ENCODE results near the gene IGFBP6. TPM values are rescaled to one million over a fixed set of nuclear protein-coding genes. Genes with fewer than 3 reads are reported as not detected.

IGFBP6 gene
- polyA plus RNA-seq, 2 of the 4 experiments (the other 2 are of a cell fraction) = 49.1 to 128 TPM

DNA sequence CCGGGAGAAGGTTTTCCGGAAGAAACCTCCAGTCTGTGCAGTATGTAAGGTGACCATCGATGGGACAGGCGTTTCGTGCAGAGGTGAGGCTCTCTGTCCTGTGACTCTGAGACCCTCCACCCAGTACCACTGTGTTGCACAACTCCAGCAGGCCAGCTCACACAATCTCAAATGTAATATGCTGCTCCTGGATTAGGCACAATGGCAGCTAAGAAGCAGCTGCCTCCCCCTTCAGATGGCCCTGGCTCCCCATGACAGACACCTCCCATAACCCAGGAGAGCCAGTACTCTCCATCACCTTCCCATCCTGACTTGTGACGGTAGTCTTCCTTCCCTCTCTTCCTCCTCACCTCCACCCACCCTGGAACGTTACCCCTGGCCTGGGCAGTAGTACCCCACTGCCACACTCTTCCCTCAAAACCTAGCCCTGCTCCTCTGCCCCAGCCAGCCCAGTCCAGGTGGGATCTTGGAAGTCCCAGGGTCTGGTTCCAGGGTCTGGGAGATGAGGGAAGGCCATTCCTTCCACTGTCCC is 45.5 kb upstream of the IGFBP6 start:
- Histone ChIP-seq H3K4me1 (peaks cover 71% of the 10 kb centered on the region), H3K4me2 (peak overlapping the region; percentile 93), H3K4me3 (peak overlapping the region; percentile 57; the same call in 2 of the 3 replicates), H3K9me3 (no peaks in the 10 kb centered on the region), H3K27ac (peak overlapping the region; percentile 99)
- WGBS (ENCODE audit: missing lambda C conversion rate) = 74% methylated on average over 7 of the region's 7 CpGs
- ATAC-seq = no peak
- ChIA-PET POLR2A (interaction anchor here (0.6 to 1.2 kb wide), 4 partner anchors 9 to 69 kb away, joined by 3 to 4 read pairs (median 4); no protein-coding TSS in a partner anchor), CTCF (interaction anchor here (1.2 to 45.5 kb wide), 8 partner anchors 10 to 146 kb away, joined by 3 to 1424 read pairs (median 7); partner anchors contain the start of genes IGFBP6, SOAT2 and SPRYD3)
- no peak for TF ChIP-seq KDM1A (IDR thresholded peaks at IDR 0.05; ENCODE audit: low read depth)
- no peak for TF ChIP-seq CHD2 (IDR thresholded peaks at IDR 0.05; ENCODE audit: low read length, partially characterized antibody)
- TF ChIP-seq FOSL2 (IDR thresholded peaks at IDR 0.05) = no peak
- no peak for TF ChIP-seq FOSL2 (CRISPR knock-in tag; IDR thresholded peaks at IDR 0.05)
- TF ChIP-seq ESRRA (IDR thresholded peaks at IDR 0.05; ENCODE audit: borderline replicate concordance, low read length) = no peak
- no peak for TF ChIP-seq MAFK (IDR thresholded peaks at IDR 0.05; ENCODE audit: partially characterized antibody)
- no peak for TF ChIP-seq PHF8 (IDR thresholded peaks at IDR 0.05; ENCODE audit: borderline replicate concordance, low read depth)
- TF ChIP-seq SREBF2 (IDR thresholded peaks at IDR 0.05) = no peak
- no peak for TF ChIP-seq RFX5 (IDR thresholded peaks at IDR 0.05)
- TF ChIP-seq JUNB (IDR thresholded peaks at IDR 0.05) = no peak
- TF ChIP-seq, protein P1, sequence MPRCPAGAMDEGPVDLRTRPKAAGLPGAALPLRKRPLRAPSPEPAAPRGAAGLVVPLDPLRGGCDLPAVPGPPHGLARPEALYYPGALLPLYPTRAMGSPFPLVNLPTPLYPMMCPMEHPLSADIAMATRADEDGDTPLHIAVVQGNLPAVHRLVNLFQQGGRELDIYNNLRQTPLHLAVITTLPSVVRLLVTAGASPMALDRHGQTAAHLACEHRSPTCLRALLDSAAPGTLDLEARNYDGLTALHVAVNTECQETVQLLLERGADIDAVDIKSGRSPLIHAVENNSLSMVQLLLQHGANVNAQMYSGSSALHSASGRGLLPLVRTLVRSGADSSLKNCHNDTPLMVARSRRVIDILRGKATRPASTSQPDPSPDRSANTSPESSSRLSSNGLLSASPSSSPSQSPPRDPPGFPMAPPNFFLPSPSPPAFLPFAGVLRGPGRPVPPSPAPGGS (IDR thresholded peaks at IDR 0.05) = no peak
- no peak for TF ChIP-seq USF2 (IDR thresholded peaks at IDR 0.05)
- TF ChIP-seq NPAS2 (CRISPR knock-in tag; IDR thresholded peaks at IDR 0.05; ENCODE audit: borderline replicate concordance) = no peak
- TF ChIP-seq FOSB (CRISPR knock-in tag; IDR thresholded peaks at IDR 0.05) = no peak
- TF ChIP-seq BHLHE40 (IDR thresholded peaks at IDR 0.05; ENCODE audit: low read depth, low read length) = no peak
- no peak for TF ChIP-seq TP53 (CRISPR knock-in tag; IDR thresholded peaks at IDR 0.05)
- TF ChIP-seq HOXB13 (CRISPR knock-in tag; IDR thresholded peaks at IDR 0.05; ENCODE audit: low read depth) = no peak
- TF ChIP-seq, protein P2, sequence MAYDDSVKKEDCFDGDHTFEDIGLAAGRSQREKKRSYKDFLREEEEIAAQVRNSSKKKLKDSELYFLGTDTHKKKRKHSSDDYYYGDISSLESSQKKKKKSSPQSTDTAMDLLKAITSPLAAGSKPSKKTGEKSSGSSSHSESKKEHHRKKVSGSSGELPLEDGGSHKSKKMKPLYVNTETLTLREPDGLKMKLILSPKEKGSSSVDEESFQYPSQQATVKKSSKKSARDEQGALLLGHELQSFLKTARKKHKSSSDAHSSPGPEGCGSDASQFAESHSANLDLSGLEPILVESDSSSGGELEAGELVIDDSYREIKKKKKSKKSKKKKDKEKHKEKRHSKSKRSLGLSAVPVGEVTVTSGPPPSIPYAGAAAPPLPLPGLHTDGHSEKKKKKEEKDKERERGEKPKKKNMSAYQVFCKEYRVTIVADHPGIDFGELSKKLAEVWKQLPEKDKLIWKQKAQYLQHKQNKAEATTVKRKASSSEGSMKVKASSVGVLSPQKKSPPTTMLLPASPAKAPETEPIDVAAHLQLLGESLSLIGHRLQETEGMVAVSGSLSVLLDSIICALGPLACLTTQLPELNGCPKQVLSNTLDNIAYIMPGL (CRISPR knock-in tag; IDR thresholded peaks at IDR 0.05; ENCODE audit: borderline replicate concordance) = no peak
- TF ChIP-seq EHMT2 (IDR thresholded peaks at IDR 0.05; ENCODE audit: low read depth) = no peak
- no peak for TF ChIP-seq KDM5A (IDR thresholded peaks at IDR 0.05)
- no peak for FAIRE-seq
- DNase-seq (ENCODE audit: low read depth in 1 of 2, low spot score in 1 of 2) = no peak

DNA sequence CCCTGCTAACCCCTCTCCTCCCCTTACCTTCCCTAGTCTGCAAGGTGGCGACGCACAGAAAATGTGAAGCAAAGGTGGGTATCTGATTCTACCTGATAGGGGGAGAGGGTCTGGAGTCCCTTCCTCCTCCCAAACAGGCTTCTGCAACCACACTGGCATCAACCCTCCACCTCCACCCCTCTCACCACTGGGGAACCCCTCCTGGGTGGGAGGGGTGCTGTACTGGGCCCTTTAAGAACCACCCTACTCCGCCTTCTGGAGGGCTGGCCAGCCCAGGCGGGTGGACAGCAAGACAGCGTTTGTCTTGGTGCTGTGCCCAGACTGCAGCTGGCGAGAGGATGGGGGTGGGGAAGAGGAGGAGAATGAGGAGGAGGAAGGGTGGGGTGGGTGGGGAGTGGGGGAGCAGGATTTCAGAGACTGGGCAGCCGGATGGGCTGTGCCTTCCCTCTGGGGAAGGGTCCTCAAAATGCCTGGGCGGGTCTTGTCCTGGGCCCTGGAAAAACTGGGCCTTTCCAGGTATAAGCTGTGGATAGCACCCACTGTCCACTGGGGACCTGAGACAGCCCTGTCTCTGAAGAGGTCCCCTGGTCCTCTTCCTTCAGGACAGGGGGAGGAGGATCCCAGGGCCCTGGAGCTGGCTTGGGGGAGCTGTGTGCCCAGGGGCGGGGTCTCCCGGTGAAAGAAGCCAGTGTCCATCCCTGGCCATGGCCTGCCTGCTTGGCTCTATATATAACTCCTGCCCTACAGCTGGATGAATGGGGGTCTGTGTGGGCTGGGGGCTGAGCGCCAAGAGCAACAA is 44.8 kb upstream of the IGFBP6 start:
- Histone ChIP-seq H3K4me2 (peak overlapping the region; percentile 93), H3K27ac (peak overlapping the region; percentile 99), H3K4me3 (peak overlapping the region; percentile 58), H3K9me3 (no peaks in the 10 kb centered on the region), H3K4me1 (peaks cover 70% of the 10 kb centered on the region)
- WGBS (ENCODE audit: missing lambda C conversion rate) = 32% methylated on average over 6 of the region's 11 CpGs
- TF ChIP-seq ZC3H11A (IDR thresholded peaks at IDR 0.05) (no peak), CBX8 (IDR thresholded peaks at IDR 0.05) (no peak), TFCP2L1 (CRISPR knock-in tag; IDR thresholded peaks at IDR 0.05) (no peak), FOXS1 (CRISPR knock-in tag; IDR thresholded peaks at IDR 0.05) (no peak)
- TF ChIP-seq, protein P3, sequence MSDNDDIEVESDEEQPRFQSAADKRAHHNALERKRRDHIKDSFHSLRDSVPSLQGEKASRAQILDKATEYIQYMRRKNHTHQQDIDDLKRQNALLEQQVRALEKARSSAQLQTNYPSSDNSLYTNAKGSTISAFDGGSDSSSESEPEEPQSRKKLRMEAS (IDR thresholded peaks at IDR 0.05) = 0 out of 2 replicates have a peak, but pooled peaks have one; percentile 33
- TF ChIP-seq, protein P4, sequence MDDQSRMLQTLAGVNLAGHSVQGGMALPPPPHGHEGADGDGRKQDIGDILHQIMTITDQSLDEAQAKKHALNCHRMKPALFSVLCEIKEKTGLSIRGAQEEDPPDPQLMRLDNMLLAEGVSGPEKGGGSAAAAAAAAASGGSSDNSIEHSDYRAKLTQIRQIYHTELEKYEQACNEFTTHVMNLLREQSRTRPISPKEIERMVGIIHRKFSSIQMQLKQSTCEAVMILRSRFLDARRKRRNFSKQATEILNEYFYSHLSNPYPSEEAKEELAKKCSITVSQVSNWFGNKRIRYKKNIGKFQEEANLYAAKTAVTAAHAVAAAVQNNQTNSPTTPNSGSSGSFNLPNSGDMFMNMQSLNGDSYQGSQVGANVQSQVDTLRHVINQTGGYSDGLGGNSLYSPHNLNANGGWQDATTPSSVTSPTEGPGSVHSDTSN (IDR thresholded peaks at IDR 0.05) = peak; percentile 41; the same call in 1 of the 2 replicates
- ChIA-PET POLR2A (interaction anchor here (0.6 to 3.2 kb wide), 4 partner anchors 10 to 69 kb away, joined by 3 to 9 read pairs (median 4); partner anchors contain the start of gene EIF4B), CTCF (interaction anchor here (0.6 to 45.5 kb wide), 11 partner anchors 9 to 146 kb away, joined by 3 to 1424 read pairs (median 5); partner anchors contain the start of genes IGFBP6, SOAT2 and SPRYD3)
- ATAC-seq (peak in 1 of 2 experiments; percentile 34; a peak in 3 of 6 replicates), DNase-seq (ENCODE audit: low read depth in 1 of 2, low spot score in 1 of 2) (peak in 1 of 2 experiments; percentile 77), FAIRE-seq (no peak)

All from A549 (cell line).